ENCODE measurements around the gene TRIP11. TPM values are rescaled to one million over a fixed set of nuclear protein-coding genes. Genes with fewer than 3 reads are reported as not detected.

Gene TRIP11
- total RNA-seq, 3 donors from 2014 or later (not counting 1 experiment from before 2014, with no cell fraction given): 42.9 to 63.6 (median 49.8) TPM

- peaks cover 0 to 3% of the 10 kb centered on the region in 2 donors for H3K27me3 Mint-ChIP-seq (ENCODE audit: low read depth in 2 of 2)
- WGBS (ENCODE audit: insufficient coverage): 95% methylated on average over 11 of the region's 11 CpGs
- no peaks in the 10 kb centered on the region for H3K27me3 ChIP-seq (ENCODE audit: control insufficient read depth, insufficient read depth, low read length)
- DNase-seq (no peak), ATAC-seq (no peak)
- no peaks in the 10 kb centered on the region for H3K4me1 ChIP-seq (ENCODE audit: control insufficient read depth, insufficient read depth, low read length)
- intact Hi-C loops (cut with micrococcal nuclease): no loop called here
- H3K9me3 Mint-ChIP-seq: no peaks in the 10 kb centered on the region
- no peaks in the 10 kb centered on the region for H3K36me3 ChIP-seq (ENCODE audit: control insufficient read depth, insufficient read depth, low read length)
- H3K4me1 Mint-ChIP-seq: no peaks in the 10 kb centered on the region
- no peak overlapping the region for H3K4me3 ChIP-seq (ENCODE audit: low read length)
- H3K9me3 ChIP-seq (ENCODE audit: control insufficient read depth, insufficient read depth, low read length): no peaks in the 10 kb centered on the region
- no peaks in the 10 kb centered on the region for H3K36me3 Mint-ChIP-seq
- no peak for TF ChIP-seq CTCF (IDR thresholded peaks at IDR 0.05)
- H3K27ac Mint-ChIP-seq: no peak overlapping the region
- no peak overlapping the region for H3K4me3 Mint-ChIP-seq
- no peak overlapping the region for H3K27ac ChIP-seq (ENCODE audit: low read length)
Observed at GRCh38 chr14:91931478-91932088, 108.3 kb downstream of the TRIP11 start.

GRCh38 chr14:91929700-91930099 lies 110.2 kb downstream of the TRIP11 start:
- no peaks in the 10 kb centered on the region for H3K9me3 Mint-ChIP-seq
- H3K27ac Mint-ChIP-seq: no peak overlapping the region
- DNase-seq (no peak), ATAC-seq (no peak)
- Histone ChIP-seq H3K36me3 (ENCODE audit: control insufficient read depth, insufficient read depth, low read length) (no peaks in the 10 kb centered on the region), H3K4me3 (ENCODE audit: low read length) (no peak overlapping the region), H3K9me3 (ENCODE audit: control insufficient read depth, insufficient read depth, low read length) (no peaks in the 10 kb centered on the region), H3K27ac (ENCODE audit: low read length) (no peak overlapping the region), H3K27me3 (ENCODE audit: control insufficient read depth, insufficient read depth, low read length) (no peaks in the 10 kb centered on the region), H3K4me1 (ENCODE audit: control insufficient read depth, insufficient read depth, low read length) (no peaks in the 10 kb centered on the region)
- H3K4me1 Mint-ChIP-seq: no peaks in the 10 kb centered on the region
- 84% methylated on average over 2 of the region's 3 CpGs for WGBS (ENCODE audit: insufficient coverage)
- intact Hi-C loops (cut with micrococcal nuclease): no loop called here
- TF ChIP-seq CTCF (IDR thresholded peaks at IDR 0.05): no peak
- H3K27me3 Mint-ChIP-seq (ENCODE audit: low read depth in 2 of 2): peaks cover 0 to 2% of the 10 kb centered on the region in 2 donors
- no peaks in the 10 kb centered on the region for H3K36me3 Mint-ChIP-seq
- no peak overlapping the region for H3K4me3 Mint-ChIP-seq

GRCh38 chr14:91927800-91928199 lies 112.1 kb downstream of the TRIP11 start:
- H3K4me1 Mint-ChIP-seq: no peaks in the 10 kb centered on the region

More at GRCh38 chr14:91927800-91928199, 112.1 kb downstream of the TRIP11 start:
- 89% methylated on average over 4 of the region's 5 CpGs for WGBS (ENCODE audit: insufficient coverage)
- no peak for TF ChIP-seq CTCF (IDR thresholded peaks at IDR 0.05)
- ATAC-seq (no peak), DNase-seq (no peak)
- no peak overlapping the region for H3K27ac Mint-ChIP-seq
- no peaks in the 10 kb centered on the region for H3K9me3 Mint-ChIP-seq
- H3K4me1 ChIP-seq (ENCODE audit: control insufficient read depth, insufficient read depth, low read length): no peaks in the 10 kb centered on the region
- H3K27ac ChIP-seq (ENCODE audit: low read length): no peak overlapping the region
- H3K9me3 ChIP-seq (ENCODE audit: control insufficient read depth, insufficient read depth, low read length): no peaks in the 10 kb centered on the region
- H3K27me3 Mint-ChIP-seq (ENCODE audit: low read depth in 2 of 2): no peaks in the 10 kb centered on the region
- intact Hi-C loops (cut with micrococcal nuclease): no loop called here
- H3K27me3 ChIP-seq (ENCODE audit: control insufficient read depth, insufficient read depth, low read length): no peaks in the 10 kb centered on the region
- H3K4me3 Mint-ChIP-seq: no peak overlapping the region
- no peaks in the 10 kb centered on the region for H3K36me3 Mint-ChIP-seq
- H3K36me3 ChIP-seq (ENCODE audit: control insufficient read depth, insufficient read depth, low read length): no peaks in the 10 kb centered on the region
- no peak overlapping the region for H3K4me3 ChIP-seq (ENCODE audit: low read length)

Data from natural killer cell (primary cell).